ENCODE results near the gene ZNF441.

GRCh38 chr19:11806354-11807098, 39.7 kb downstream of the ZNF441 start:
- TF ChIP-seq CTCF (IDR thresholded peaks at IDR 0.05) (no peak), POLR2A (IDR thresholded peaks at IDR 0.05) (no peak)

All from tibial nerve (tissue), 3 donors.